PFSK-1 (cell line): ENCODE data around the gene ISG20.

ENCODE experiments used
- FOXP2 ChIP-seq: optimal IDR thresholded peaks from 2 replicates; pipeline ENCODE3; 2011; ENCODE audit warnings: borderline replicate concordance, control low read depth, inconsistent platforms; ENCODE audit not compliant: insufficient read depth; ENCODE audit errors: extremely low read length, extremely low read depth
- POLR2AphosphoS5 ChIP-seq: IDR thresholded peaks from 2 replicates; pipeline ENCODE4 v1.6.1; 2012; ENCODE audit warnings: low read depth, mild to moderate bottlenecking, control low read depth, low read length, moderate library complexity
- SIN3A ChIP-seq: IDR thresholded peaks from 2 replicates; pipeline ENCODE4 v1.6.1; 2012; ENCODE audit warnings: mild to moderate bottlenecking, low read length, moderate library complexity, borderline replicate concordance; ENCODE audit not compliant: insufficient read depth
- TAF1 ChIP-seq: IDR thresholded peaks from 2 replicates; pipeline ENCODE4 v1.6.1; 2012; ENCODE audit warnings: low read length, control low read depth, borderline replicate concordance; ENCODE audit not compliant: insufficient read depth
- TF ChIP-seq, protein P1 (sequence below), 2 experiments: IDR thresholded peaks; 2 replicates each; pipeline versions ENCODE4 v1.6.1 to v1.8.0; 2011 to 2012; ENCODE audit warnings: low read depth in 2 of 2, low read length in 2 of 2, control low read depth in 1 of 2, inconsistent platforms in 1 of 2, mild to moderate bottlenecking in 1 of 2, moderate library complexity in 1 of 2; ENCODE audit not compliant: insufficient read depth in 1 of 2

Gene ISG20

DNA sequence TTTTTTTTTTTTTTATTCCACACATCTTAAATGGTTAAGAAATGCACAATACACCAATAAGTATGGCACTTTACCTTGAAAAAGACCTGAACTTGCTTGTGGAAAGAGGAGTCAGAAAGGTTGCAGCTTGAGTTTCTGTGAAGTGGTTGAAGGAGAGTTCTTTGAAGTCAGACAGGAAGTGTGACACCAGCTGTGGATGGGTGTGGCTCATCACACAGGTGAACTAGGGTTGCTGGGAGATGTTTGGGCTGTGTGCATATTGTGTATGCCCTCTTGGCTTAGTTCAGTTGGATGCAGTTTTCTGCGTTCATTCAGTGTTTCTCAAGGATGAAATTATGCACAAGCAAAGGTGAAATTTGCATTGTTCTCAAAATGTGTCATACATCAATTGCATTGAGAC, 11.4 kb upstream of the ISG20 start:
- no peak for TF ChIP-seq TAF1
- no peak for TF ChIP-seq SIN3A
- TF ChIP-seq, protein P1, sequence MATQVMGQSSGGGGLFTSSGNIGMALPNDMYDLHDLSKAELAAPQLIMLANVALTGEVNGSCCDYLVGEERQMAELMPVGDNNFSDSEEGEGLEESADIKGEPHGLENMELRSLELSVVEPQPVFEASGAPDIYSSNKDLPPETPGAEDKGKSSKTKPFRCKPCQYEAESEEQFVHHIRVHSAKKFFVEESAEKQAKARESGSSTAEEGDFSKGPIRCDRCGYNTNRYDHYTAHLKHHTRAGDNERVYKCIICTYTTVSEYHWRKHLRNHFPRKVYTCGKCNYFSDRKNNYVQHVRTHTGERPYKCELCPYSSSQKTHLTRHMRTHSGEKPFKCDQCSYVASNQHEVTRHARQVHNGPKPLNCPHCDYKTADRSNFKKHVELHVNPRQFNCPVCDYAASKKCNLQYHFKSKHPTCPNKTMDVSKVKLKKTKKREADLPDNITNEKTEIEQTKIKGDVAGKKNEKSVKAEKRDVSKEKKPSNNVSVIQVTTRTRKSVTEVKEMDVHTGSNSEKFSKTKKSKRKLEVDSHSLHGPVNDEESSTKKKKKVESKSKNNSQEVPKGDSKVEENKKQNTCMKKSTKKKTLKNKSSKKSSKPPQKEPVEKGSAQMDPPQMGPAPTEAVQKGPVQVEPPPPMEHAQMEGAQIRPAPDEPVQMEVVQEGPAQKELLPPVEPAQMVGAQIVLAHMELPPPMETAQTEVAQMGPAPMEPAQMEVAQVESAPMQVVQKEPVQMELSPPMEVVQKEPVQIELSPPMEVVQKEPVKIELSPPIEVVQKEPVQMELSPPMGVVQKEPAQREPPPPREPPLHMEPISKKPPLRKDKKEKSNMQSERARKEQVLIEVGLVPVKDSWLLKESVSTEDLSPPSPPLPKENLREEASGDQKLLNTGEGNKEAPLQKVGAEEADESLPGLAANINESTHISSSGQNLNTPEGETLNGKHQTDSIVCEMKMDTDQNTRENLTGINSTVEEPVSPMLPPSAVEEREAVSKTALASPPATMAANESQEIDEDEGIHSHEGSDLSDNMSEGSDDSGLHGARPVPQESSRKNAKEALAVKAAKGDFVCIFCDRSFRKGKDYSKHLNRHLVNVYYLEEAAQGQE (IDR thresholded peaks at IDR 0.05; ENCODE audit: insufficient read depth in 1 of 2, low read depth in 2 of 2, low read length in 2 of 2), result no peak
- TF ChIP-seq POLR2AphosphoS5, result no peak
- TF ChIP-seq FOXP2, result no peak

DNA sequence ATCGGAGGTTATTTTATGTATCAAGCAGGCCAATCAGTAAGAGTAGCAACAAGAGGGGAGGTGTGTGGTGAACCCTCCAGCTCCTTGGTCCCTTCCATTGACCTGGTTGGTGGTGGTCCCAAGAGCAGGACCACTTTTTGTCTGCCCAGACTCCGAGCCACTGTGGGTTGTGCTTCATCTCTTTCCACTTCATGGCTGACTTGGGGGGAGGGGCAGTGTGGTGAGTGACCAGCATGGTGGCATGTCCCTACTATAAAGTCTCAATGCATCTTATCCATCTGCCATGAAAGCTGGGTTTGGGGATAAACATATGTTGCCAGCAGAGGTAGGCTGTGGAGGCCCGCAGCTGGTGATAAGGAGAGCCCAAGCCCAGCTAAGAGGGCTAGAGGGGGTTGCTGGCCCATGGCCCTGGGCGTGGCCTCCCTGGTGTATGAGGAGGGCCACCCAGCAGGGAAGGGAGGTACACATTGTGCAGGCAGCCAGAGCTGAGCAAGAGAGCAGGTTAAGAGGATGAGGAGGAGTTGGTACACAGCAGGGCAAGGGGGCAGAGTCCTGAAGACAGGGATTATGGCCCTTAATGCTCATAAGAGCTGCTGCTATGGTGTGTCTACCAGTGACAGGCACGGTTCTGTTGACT, 10.7 kb upstream of the ISG20 start:
- TF ChIP-seq TAF1, result no peak
- TF ChIP-seq, protein P1 (IDR thresholded peaks at IDR 0.05; ENCODE audit: insufficient read depth in 1 of 2, low read depth in 2 of 2, low read length in 2 of 2), result no peak

DNA sequence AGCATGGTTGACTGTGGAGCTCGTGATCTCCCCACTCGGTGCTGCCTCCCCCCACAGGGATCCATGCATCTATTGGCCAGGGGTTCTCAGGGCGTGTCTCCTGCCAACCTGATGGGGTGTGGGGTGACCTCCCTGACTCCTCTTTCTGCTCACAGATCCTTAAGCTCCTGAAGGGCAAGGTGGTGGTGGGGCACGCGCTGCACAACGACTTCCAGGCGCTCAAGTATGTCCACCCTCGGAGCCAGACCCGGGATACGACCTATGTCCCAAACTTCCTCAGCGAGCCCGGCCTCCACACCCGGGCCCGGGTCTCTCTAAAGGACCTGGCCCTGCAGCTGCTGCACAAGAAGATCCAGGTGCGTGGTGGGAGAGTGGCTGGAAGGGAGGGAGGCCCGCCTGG, 9.7 kb upstream of the ISG20 start:
- TF ChIP-seq SIN3A, result no peak
- TF ChIP-seq TAF1, result no peak
- TF ChIP-seq, protein P1 (IDR thresholded peaks at IDR 0.05; ENCODE audit: insufficient read depth in 1 of 2, low read depth in 2 of 2, low read length in 2 of 2), result no peak
- TF ChIP-seq POLR2AphosphoS5, result no peak
- TF ChIP-seq FOXP2, result no peak

DNA sequence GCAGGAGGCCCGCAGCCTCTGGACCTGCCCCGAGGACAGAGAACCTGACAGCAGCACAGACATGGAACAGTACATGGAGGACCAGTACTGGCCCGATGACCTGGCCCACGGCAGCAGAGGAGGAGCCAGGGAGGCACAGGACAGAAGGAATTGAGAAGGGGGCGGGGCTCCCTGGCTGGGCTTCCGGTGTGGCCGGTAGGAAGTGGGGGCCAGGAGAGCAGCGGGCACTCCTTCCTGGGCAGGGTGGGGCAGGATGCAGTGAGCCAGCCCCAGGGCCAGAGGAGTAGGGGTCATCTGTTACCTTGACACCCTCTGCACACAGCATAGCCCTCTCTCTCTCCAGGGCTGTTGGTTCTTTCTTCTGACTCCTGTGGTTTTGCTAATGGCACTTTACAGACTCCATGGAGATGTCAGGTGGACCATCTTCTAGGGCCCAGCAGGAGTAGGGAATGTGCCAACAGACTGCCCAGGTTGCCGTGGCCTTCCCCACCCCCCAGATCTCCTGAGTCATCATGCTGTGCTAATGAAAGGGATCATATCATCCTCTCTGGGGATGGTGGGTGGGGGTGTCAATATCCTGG, 8.6 kb upstream of the ISG20 start:
- TF ChIP-seq TAF1, result no peak
- TF ChIP-seq, protein P1 (IDR thresholded peaks at IDR 0.05; ENCODE audit: insufficient read depth in 1 of 2, low read depth in 2 of 2, low read length in 2 of 2), result no peak
- TF ChIP-seq POLR2AphosphoS5, result no peak
- no peak for TF ChIP-seq SIN3A
- TF ChIP-seq FOXP2, result no peak
